Measurements from ENCODE around the gene COX7A2L. TPM values are rescaled to one million over a fixed set of nuclear protein-coding genes. Genes with fewer than 3 reads are reported as not detected.

COX7A2L gene, protein sequence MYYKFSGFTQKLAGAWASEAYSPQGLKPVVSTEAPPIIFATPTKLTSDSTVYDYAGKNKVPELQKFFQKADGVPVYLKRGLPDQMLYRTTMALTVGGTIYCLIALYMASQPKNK
- 10 to 100 TPM; 45.8 to 59.1 (median 58.1) TPM for total RNA-seq
- total RNA-seq (2013) = 101 TPM

DNA sequence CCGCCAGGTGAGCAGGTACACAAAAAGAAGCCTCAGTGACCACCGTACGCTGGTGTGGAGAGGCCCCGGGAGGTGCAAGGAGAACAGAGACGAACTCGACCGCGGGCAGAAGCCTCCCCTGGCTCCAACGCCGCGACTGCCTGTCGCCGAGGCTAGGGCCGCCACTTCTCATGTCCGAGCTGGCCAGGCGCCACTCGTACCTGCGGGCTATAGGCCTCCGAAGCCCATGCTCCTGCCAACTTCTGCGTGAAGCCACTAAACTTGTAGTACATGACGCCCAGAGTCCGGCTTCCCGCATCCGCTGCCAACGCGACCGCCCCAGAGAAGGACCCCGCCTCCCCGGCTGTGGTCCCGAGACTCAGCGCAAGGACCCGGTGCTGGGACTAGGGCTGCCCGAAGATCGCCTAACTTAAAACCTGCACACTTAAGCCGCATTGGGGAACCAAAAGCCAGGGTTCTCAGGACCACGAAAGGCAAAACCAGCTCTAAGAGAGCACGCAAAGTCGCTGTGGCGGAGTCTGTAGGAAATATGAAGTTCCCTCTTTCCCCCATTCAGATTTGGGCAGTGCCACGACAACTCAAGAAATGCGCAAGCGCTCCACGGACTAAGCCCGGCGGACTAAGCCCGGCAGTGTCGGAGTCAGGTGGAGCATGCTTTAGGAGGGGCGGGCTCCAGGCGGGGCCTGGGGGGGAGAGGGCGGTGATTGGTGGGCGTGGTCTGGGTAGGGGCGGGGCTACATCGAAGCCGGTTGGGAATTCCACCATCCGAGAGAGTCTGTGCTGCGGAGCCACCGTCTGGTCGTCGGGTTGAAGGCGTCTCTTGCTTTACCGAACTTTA, at the start of gene COX7A2L:
COX7A2L (minus strand) TSS at position 328 of the 838 bp plus-strand sequence; CDS start at position 272, 56 bp downstream.
- peaks cover 52 to 57% of the 10 kb centered on the region in 2 donors for H3K4me1 Mint-ChIP-seq
- H3K4me3 Mint-ChIP-seq = peak within 1 kb of the TSS; percentile 91
- no peaks in the 10 kb centered on the region for H3K36me3 ChIP-seq (ENCODE audit: control insufficient read depth, insufficient read depth, low read length)
- peak within 1 kb of the TSS; percentile 92 to 94 for H3K27ac Mint-ChIP-seq
- H3K4me1 ChIP-seq (ENCODE audit: control insufficient read depth, insufficient read depth, low read length) = peaks cover 23% of the 10 kb centered on the region
- whole genome bisulfite sequencing (ENCODE audit: insufficient coverage) = under 1% methylated on average over 61 of the region's 61 CpGs
- ATAC-seq (peak; percentile 91 to 98 (median 91)), DNase-seq (peak; percentile 91 to 98)
- no peaks in the 10 kb centered on the region for H3K27me3 Mint-ChIP-seq (ENCODE audit: low read depth in 2 of 2)
- H3K9me3 Mint-ChIP-seq = no peaks in the 10 kb centered on the region
- no peaks in the 10 kb centered on the region for H3K9me3 ChIP-seq (ENCODE audit: control insufficient read depth, insufficient read depth, low read length)
- TF ChIP-seq, protein P1, sequence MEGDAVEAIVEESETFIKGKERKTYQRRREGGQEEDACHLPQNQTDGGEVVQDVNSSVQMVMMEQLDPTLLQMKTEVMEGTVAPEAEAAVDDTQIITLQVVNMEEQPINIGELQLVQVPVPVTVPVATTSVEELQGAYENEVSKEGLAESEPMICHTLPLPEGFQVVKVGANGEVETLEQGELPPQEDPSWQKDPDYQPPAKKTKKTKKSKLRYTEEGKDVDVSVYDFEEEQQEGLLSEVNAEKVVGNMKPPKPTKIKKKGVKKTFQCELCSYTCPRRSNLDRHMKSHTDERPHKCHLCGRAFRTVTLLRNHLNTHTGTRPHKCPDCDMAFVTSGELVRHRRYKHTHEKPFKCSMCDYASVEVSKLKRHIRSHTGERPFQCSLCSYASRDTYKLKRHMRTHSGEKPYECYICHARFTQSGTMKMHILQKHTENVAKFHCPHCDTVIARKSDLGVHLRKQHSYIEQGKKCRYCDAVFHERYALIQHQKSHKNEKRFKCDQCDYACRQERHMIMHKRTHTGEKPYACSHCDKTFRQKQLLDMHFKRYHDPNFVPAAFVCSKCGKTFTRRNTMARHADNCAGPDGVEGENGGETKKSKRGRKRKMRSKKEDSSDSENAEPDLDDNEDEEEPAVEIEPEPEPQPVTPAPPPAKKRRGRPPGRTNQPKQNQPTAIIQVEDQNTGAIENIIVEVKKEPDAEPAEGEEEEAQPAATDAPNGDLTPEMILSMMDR (IDR thresholded peaks at IDR 0.05) = no peak
- no peaks in the 10 kb centered on the region for H3K27me3 ChIP-seq (ENCODE audit: control insufficient read depth, insufficient read depth, low read length)
- intact Hi-C loops (cut with micrococcal nuclease) = loop anchor here (1.0 to 5.0 kb wide), 4 partner anchors 192 to 1236 kb away; partner anchors contain the start of genes EML4 and THADA
- H3K36me3 Mint-ChIP-seq = no peaks in the 10 kb centered on the region
- peak within 1 kb of the TSS; percentile 78 for H3K4me3 ChIP-seq (ENCODE audit: low read length)
- H3K27ac ChIP-seq (ENCODE audit: low read length) = peak within 1 kb of the TSS; percentile 90

DNA sequence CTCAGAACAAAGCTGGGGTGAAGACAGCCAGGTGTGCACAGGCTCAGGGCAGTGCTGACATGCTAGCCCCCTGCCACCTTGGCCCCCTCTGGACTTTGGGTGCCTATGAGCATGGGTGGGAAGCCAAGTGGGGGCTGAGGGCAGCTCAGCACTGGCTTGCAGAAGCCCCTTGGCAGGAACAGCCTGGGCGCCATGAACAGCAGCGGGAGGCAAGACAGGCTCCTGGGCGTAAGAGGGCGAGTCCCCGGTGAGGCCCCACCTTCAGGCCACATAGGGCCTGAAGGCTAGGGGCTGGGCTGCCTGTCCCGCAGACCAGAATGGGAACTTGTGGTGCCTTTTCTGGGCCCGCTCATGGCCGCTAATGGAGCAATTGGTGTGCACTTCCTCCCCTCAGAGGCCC, 47.0 kb upstream of the COX7A2L start:
- H3K4me3 Mint-ChIP-seq = no peak overlapping the region
- H3K4me1 Mint-ChIP-seq = no peaks in the 10 kb centered on the region
- WGBS (ENCODE audit: insufficient coverage) = 96% methylated on average over 8 of the region's 8 CpGs
- ATAC-seq = no peak
- no peaks in the 10 kb centered on the region for H3K9me3 Mint-ChIP-seq
- no peaks in the 10 kb centered on the region for H3K36me3 Mint-ChIP-seq
- peaks cover 8 to 16% of the 10 kb centered on the region in 2 donors for H3K27me3 Mint-ChIP-seq (ENCODE audit: low read depth in 2 of 2)
- H3K27ac ChIP-seq (ENCODE audit: low read length) = no peak overlapping the region
- no peak overlapping the region for H3K27ac Mint-ChIP-seq
- no peaks in the 10 kb centered on the region for H3K27me3 ChIP-seq (ENCODE audit: control insufficient read depth, insufficient read depth, low read length)
- intact Hi-C loops (cut with micrococcal nuclease) = no loop called here
- TF ChIP-seq, protein P1 (IDR thresholded peaks at IDR 0.05) = no peak
- no peak for DNase-seq
- H3K4me3 ChIP-seq (ENCODE audit: low read length) = no peak overlapping the region
- no peaks in the 10 kb centered on the region for H3K36me3 ChIP-seq (ENCODE audit: control insufficient read depth, insufficient read depth, low read length)
- no peaks in the 10 kb centered on the region for H3K4me1 ChIP-seq (ENCODE audit: control insufficient read depth, insufficient read depth, low read length)
- H3K9me3 ChIP-seq (ENCODE audit: control insufficient read depth, insufficient read depth, low read length) = no peaks in the 10 kb centered on the region

DNA sequence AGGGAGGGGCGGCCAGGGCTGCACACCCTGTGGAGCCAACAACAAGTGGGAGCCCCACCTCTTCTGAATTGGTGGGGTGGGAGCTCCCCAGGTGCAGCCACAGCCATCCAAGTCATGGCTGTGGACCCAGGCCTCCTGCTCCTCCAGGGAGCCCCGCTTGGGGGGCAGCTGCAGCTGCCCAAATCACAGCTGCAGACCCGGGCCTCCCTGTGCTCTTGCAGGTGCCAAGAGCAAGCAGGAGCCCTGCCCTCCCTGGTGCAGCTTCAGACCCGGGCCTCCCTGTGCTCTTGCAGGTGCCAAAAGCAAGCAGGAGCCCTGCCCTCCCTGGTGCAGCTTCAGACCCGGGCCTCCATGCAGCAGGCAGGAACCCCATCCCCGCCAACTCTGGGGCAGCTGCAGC, 46.5 kb upstream of the COX7A2L start:
- no peak for DNase-seq
- Mint-ChIP-seq H3K4me3 (no peak overlapping the region), H3K27me3 (ENCODE audit: low read depth in 2 of 2) (peaks cover 8 to 21% of the 10 kb centered on the region in 2 donors), H3K27ac (no peak overlapping the region), H3K36me3 (no peaks in the 10 kb centered on the region), H3K4me1 (no peaks in the 10 kb centered on the region), H3K9me3 (no peaks in the 10 kb centered on the region)
- WGBS (ENCODE audit: insufficient coverage) = 83% methylated on average over 6 of the region's 6 CpGs
- Histone ChIP-seq H3K4me3 (ENCODE audit: low read length) (no peak overlapping the region), H3K9me3 (ENCODE audit: control insufficient read depth, insufficient read depth, low read length) (no peaks in the 10 kb centered on the region), H3K36me3 (ENCODE audit: control insufficient read depth, insufficient read depth, low read length) (no peaks in the 10 kb centered on the region), H3K27ac (ENCODE audit: low read length) (no peak overlapping the region), H3K27me3 (ENCODE audit: control insufficient read depth, insufficient read depth, low read length) (no peaks in the 10 kb centered on the region), H3K4me1 (ENCODE audit: control insufficient read depth, insufficient read depth, low read length) (no peaks in the 10 kb centered on the region)
- TF ChIP-seq, protein P1 (IDR thresholded peaks at IDR 0.05) = no peak
- ATAC-seq = no peak
- intact Hi-C loops (cut with micrococcal nuclease) = no loop called here
